ENCODE measurements around the gene THSD7A.

Gene THSD7A

DNA sequence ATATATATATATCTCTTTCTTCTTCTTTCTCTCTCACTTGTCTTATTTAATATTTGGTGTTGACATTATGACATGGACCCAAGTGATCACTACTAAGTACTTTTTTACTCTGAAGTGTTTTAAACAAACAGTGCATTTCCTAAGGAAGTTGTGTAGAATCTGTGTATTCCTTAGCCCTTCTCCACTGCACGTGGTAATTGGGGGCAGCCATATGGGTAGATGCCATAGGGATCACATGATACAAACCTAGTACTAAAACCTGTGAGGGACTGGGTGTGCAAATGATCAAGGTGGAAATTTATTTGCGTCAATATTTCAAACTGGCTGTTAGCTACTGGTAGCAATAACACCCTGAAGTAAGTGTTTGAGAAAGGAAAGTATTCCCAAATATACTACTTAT, 25.0 kb downstream of the THSD7A start:
- no peak for DNase-seq

DNA sequence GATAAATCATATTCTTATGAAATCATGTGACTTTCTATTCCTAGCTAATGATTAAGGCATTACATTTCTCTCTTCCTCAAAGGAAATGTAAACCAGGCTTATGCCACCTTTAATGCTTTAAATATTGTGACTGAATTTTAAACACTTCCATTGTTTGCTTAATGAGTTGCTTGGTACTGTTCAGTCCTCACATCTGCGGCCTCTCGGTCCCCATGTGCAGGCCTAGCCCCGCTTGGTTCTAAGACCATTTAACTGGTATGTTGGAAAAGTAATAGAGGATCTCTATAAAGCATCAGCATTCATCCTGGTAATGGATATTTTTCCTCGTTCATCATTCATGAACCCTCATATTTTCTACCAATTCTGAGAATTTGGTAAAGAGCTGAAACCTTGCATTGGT, 27.4 kb downstream of the THSD7A start:
- DNase-seq, result no peak

DNA sequence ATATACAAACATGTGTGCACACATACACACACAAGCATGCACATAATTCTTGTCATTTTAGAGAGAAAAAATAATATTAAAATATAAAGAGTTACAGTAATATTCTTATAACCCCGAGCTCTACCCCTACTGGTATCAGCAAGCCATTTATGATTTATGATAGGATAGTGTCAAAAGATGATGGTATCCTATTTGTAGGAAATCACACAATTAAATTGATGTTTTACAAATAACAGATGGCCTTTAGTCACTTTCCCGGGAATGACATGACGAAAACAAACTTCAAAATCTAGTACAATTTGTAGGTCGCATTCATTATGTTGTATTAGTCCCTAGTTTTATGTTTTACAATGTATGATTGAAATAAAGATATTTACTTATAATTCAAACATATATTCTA, 36.8 kb downstream of the THSD7A start:
- no peak for DNase-seq

DNA sequence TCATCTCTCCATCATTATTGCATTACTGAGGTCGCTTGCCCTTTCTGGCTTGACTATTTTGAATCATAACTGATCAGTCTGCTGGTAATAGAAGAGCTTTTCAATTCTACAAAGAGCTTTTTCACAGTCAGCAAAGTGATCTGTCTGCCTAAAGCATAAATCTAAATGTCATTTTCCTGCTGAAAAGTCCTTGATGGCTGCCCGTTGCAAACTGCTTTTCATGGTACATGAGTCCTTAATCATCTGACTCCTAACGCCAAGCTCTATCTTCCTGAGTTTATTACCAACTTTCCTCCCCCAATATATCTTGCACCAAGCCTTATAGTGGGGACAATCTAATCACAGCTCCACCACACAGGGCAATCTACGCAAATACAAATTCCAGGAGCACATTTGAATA, 39.8 kb downstream of the THSD7A start:
- no peak for DNase-seq

DNA sequence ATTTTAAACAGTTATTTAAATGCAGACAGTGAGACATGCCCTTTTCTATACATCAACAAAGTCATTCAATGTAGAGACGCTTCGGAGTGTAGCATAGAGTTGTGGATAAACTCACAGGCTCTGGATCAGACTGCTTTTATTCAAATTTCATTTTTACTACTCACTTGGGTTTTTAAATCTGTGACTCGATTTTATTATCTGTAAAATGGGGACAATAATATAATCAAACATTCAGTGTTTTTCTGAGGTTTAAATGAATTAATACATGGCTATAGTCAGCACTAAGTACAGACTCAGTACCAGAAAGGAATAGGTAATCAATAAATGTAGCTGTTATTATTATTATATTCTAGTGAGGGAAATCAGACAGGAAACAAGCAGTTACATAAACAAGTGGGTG, 43.4 kb downstream of the THSD7A start:
- DNase-seq, result no peak

DNA sequence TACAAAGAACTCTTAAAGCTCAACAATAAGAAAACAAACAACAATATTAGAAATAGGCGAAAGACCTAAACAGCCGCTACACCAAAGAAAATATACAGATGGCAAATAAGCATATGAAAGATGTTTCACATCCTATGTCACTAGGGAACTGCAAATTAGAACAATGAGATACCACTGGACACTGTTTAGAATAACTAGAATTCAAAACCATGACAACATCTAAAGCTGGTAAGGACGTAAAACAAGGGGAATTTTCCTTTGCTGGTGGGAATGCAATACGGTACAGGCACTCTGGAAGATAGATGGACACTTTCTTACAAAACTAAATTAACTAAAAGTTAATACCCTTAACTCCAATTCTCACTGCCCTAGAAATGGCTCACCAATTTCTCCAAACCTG, 44.5 kb downstream of the THSD7A start:
- no peak for DNase-seq

DNA sequence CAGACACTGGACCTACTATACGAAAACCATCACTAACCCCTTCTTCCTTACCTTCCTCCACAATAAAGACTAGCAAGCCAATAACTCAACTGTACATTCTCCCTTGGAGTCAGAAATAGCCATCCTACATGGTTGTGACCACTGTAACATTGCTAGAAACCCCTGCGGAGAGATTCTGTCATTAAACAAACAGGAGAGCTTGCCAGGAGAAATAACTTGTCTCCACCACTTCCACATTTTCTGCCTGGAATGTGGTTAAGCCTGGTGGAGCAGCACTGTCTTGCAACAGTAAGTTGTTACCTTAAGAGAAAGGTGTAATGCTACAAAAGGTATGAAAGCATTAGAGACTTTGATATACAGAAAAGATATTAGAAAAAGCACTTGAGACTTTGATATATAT, 45.8 kb downstream of the THSD7A start:
- DNase-seq, result no peak

DNA sequence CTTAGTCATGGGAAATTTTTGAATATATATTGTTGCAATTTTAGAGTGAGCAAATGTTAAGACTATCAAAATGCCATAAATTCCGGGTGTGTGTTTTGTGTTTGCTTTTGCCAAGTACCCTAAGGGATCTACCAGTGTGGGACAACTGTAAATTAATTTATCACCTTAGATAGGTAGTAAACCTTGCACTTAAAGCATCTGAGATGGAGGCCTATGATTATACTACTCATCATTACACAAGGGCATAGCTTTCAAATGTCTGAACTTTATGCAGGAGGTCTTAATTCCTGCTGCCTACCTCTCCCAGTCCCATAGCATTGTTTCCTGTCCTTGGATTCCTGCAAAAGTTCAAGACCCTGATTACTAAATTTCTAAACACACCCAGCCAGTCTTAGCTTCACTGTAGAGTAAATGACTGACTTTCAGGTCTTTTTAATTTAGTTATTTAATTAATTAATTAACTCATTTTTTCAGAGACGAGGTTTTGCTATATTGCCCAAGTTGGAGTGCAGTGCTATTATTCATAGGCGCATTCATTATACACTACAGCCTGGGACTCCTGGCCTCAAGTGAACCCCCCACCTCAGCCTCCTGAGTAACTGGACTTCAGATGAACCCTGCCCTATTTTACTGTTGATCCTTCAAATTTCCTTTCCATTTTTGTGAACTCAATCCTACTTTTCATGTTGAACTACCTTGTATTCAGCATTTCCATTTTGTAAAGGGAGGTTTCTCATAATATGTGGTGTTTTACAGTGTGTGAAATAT, 47.0 kb downstream of the THSD7A start:
- DNase-seq, result no peak

DNA sequence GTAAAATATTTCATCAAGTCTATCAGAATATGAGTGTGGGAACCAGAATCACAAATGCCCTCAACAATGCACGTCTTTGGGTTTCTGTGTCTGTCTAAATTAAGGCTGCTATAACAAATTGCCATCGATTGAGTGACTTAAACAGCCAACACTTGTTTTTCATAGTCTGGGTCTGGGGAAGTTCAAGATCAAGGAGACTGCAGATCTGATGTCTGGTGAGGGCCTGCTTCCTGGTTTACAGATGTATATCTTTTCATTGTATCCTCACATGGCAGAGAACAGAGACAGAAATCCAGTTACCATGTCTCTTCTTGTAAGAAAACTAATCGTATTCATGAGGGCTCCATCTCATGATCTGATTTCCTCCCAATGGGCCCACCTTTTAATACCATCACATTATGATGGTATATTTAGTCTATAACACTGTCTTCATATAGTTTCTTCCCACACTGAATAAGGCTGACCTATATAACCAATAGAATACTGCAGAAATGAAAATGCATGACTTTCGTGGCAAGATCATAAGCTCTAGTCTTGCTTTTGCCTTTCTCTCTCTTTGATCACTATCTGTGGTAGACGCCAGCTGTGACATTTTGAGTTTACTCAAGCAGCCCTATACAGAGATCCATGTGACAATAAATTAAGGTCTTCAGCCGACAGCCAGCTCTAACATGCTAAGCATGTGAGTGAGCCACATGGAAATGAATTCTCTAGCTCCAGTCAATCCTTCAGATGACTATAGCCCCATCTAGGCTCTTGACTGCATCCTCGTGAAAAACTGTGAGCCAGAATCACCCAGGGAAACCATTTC, 51.9 kb downstream of the THSD7A start:
- DNase-seq, result no peak

DNA sequence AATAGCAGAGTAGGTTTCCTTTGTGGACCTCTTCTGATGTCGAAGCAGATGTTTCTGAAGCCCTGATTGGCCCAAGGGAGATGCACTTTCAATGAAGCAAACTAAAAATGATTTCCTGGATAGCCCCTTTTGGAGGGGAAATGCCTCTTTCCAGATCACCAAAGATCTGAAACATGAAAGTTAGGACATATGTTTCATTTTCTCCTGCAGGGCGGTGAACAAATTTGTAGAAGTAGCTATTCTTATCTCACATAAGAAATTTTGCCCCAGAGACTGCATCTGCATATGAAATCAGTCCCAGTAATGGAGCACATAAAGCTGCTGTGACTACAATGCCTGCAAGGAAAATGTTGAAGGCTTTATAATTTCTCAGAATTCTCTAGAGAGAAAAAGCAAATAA, 56.0 kb downstream of the THSD7A start:
- DNase-seq, result no peak

DNA sequence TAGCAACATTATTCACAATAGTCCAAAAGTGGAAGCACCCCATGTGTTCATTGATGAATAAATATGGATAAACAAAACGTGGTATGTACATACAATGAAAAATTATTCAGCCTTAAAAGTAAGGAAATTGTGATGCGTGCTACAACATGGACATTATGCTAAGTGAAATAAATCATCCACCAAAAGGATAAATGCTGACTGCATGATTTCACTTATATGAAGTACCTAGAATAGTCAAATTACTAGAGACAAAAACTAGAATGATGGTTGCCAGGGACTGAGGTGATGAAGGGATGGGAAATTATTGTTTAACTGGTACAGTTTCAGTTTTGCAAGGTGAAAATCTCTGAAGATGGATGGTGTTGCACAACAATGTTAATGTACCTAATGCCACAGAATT, 56.6 kb downstream of the THSD7A start:
- no peak for DNase-seq

DNA sequence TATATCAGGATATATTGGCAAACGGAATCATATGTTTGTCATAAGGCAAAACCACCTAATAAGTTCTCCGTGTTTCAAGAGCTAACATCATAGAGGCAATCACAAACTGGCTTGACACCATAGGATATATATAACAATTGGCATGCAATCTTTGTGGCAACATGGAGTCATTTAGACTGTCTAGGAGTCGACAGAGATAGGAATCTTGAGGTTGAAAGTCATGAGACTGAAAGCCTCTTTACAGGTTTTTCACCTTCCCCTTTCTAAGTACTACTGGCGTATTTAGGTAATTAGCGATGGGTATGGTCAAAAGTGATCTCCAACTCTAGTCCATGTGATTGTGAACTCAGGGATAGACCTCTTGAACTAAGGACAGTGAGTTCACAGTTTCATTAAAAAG, 63.7 kb downstream of the THSD7A start:
- DNase-seq, result no peak

DNA sequence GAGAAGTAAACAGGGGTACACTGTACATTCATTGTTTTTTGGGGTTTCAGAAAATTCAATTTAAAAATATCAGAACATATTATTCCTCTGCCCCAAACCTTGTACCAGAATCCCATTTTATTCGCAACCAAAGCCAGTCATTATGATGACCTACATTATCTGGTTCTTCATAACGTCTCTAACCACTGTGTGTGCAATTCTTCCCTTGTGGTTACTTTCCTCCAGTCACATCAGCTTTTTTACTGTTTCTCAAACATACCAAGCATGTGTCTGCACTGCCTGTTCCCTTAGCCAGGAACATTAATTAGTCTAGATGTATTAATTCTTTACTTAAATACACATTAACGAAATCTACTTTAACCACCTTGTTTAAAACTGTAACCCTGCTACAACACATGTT, 64.8 kb downstream of the THSD7A start:
- DNase-seq, result no peak

DNA sequence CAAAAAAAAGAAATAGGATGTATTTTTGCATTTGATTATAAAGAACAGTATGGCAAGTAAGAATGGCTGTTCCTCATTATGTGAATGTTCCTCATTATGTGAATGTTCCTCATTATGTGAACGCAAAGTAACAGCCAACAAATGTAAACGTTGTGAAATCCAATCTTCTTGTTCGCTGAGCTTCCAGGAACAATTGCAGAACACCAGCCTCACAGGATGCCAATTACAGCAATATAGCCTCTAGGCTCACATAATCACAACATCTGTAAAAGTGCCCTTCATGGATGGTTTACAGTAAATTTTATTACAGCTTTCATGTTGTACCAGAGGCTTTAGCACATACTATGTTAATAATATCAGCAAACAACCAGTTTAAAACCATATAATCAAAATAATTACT, 71.6 kb downstream of the THSD7A start:
- no peak for DNase-seq

DNA sequence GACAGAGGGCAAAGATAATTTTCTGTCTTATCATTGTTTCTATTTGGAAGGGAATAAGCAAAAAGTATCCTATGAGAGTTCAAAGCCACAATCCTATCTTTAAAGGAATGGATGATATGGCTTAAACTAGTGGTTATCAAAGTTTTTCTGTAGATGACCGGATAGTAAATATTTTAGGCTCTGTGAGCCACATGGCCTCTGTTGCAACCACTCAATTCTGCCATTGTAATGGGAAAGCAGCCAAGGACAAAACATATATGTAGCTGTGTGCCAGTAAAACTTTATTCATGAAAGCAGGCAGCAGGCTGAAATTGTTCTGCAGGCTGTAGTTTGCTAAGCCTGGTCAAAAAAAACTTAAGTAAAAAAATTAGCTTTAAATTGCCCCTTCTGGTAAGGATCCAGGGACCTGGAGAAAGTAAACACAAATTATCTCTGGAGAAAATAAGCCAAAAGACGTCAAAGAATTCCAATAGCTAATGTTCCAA, 73.3 kb downstream of the THSD7A start:
- DNase-seq, result no peak

DNA sequence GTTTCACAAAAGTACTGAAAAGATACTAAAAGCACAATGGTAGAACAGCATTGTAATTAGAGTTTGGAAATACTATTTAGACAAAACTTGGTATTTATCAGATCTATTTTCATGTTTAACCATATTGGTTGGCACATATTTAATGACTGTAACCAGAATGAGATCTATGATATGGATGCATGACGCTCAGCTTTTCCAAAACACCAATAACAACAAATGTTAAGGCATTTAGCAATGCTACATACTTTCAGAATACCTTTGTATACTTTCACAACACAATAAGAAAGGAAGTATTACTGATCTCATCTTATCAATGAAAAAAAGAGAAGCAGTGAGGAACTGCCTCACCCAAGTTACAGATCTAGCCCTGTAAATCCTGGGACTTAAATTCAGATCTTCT, 74.8 kb downstream of the THSD7A start:
- no peak for DNase-seq

DNA sequence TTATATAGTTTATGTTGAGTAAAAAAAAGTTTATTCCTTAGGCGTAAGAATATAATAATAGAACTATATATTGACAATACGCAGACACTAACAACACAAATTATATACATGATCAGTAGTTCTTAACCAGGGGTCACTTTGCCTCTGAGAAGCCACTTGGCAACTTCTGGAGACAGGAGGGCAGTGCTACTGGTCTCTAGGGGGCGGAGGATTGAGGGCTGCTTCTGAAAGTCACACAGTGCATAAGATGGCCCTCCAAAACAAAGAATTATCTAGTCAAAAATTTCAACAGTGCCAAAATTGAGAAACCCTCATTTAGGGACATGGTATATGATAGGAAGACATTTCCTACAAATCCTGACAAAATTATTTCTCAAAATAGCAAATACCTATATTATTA, 77.1 kb downstream of the THSD7A start:
- no peak for DNase-seq

DNA sequence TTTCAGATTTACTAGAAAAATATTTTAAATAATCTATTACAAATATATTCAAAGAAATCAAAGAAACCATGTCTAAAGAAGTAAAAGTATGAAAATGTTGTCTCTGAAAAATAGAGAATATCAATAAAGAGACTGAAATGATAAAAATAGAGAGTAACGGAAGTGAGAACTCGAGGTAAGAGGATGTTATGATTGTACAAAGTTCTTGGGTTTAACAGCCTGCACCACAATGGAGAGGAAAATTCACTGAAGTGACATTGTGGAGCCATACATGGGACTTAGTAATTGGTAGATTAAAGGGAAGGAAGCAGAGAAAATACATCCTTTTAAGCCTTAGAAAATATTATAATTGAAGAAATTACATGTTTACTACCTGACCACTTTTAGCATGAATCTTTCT, 77.9 kb downstream of the THSD7A start:
- DNase-seq, result no peak

DNA sequence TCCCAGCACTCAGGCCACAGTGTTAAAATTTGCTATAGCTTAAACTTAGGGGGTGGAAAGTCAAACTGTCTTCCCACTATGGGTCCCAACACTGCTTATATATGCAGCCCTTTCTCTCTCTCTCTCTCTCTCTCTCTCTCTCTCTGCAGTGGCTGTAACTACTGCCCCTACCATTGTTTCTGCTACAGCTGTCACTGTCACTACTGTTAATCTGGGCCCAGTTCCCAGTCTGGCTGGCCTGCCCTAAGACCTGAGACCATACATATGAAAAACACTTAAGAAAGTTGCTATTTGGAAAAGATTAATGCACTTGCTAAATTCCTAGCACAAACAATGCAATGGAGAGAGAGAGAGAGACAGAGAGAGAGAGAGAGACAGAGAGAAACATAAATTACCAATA, 78.6 kb downstream of the THSD7A start:
- no peak for DNase-seq

DNA sequence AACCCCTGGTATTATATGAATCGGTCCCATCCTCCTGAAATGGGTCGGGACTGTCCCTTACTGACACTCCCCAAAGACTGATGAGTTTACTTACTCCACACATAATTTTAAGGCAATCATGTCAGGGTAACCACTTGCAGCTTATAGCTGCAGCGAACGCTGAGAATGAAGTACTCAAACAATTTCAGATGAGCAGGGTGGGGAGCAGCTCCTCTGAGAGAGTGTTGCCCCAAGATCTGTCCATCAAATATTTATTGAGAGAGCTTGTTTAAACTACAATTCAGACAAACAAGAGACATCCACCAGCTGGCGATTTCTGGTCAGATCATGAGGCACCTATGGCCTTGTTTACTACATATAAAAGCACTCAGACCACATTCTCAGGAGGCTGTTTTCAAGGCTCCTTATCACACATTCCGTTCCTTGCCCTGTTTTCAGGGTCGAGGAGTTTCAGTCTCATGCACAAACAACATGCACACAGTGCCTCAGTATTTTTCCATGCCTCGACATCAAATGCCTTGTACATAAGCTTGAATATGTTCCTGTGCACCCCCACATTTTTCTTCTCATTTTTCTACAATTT, 80.1 kb downstream of the THSD7A start:
- DNase-seq, result no peak

DNA sequence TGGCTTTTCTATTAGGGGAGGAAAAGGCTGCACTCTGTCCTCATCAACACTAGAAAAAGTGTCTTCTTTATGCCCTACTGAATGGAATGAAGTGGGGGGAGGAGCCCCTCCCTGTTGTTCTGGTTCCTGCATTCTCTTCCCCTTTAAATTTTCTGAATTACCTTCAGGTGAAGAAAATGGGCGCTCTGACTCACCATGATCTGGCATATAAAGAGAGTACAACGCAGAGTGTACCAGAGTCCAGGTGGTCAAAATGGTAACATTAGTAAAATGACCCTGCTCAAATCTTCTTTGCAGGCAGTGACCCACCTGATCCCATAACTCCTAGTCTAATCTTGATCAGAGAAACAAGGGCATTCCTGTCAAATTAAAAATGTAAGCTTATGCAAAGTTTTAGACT, 80.7 kb downstream of the THSD7A start:
- no peak for DNase-seq

DNA sequence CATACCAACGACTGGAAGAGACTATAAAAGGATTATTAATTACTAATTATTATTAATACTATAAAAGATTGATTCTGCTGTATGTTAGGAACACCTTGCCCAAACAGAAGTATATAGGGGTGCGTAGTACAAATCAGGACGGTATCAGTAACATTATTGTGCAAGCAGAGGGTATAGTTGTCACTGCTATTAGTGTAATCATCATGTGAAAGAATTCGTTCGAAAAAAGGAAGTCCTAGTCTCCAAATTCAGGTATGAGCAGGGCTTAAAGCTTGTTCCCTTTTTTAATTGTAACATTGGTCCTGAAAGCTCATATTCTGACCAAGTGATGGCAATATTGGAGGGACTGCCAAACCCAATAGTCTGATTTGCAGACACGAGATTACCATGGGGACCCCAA, 81.8 kb downstream of the THSD7A start:
- no peak for DNase-seq

DNA sequence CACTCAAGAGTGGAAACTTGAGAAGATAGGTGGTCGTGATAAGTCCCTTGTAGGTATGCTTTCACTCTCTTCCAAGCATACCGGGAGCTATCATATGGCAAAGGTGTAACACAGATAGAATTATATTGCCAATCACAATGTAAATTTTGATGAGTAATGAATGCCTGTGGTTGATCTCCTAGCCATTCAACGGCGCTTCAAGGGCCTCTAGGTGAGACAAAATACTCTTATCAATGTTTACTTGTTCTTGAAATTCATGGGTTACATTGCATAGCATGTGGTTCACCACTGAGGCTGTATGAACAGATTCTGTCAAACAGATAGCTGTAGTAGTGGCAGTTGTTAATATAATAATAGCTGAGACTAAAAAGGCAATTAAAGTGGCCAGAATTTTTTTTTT, 82.4 kb downstream of the THSD7A start:
- DNase-seq, result no peak

DNA sequence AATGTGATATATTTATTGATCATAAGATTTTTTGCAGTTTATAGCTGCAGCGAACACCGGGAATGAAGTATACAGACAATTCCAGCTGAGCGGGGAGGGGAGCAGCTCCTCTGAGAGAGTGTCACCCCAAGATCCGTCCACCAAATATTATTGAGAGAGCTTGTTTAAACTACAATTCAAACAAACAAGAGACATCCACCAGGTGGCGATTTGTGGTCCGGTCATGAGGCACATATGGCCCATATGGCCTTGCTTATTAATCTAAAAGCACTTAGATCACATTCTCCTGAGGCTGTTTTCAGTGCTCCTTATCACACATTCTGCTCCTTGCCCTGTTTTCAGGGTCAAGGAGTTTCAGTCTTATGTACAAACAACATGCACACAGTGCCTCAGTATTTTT, 83.1 kb downstream of the THSD7A start:
- DNase-seq, result no peak
